ENCODE measurements around the gene NID1.
"Not testable (repeated sequence)": the region's sequence is repeated elsewhere in the genome, so short reads cannot be mapped to it uniquely, and the experiment has no call there.

The NID1 gene

DNA sequence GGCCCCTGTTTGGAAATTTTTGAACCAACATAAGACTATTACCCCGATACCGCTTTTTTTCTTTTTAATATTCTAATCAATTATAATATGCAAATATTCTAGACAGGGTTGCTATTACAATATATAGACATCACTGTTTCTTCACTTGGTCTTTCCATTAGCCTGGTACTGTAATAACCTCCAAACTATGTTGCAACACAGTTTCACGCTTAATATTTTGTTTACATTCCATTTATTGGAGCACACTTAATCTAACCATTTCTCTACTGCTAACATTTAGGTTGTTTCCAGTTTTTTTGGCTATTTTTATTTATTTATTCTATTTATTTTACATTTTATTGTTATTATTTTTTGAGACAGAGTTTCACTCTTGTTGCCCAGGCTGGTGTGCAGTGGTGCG is 17.6 kb upstream of the NID1 start:
- Mint-ChIP-seq H3K4me1 (peaks cover 3% of the 10 kb centered on the region), H3K36me3 (ENCODE audit: low read depth) (no peaks in the 10 kb centered on the region), H3K27me3 (ENCODE audit: low read depth) (peaks cover 7% of the 10 kb centered on the region), H3K27ac (no peak overlapping the region), H3K4me3 (no peak overlapping the region), H3K9me3 (peaks cover under 1% of the 10 kb centered on the region)
- TF ChIP-seq, protein P1, sequence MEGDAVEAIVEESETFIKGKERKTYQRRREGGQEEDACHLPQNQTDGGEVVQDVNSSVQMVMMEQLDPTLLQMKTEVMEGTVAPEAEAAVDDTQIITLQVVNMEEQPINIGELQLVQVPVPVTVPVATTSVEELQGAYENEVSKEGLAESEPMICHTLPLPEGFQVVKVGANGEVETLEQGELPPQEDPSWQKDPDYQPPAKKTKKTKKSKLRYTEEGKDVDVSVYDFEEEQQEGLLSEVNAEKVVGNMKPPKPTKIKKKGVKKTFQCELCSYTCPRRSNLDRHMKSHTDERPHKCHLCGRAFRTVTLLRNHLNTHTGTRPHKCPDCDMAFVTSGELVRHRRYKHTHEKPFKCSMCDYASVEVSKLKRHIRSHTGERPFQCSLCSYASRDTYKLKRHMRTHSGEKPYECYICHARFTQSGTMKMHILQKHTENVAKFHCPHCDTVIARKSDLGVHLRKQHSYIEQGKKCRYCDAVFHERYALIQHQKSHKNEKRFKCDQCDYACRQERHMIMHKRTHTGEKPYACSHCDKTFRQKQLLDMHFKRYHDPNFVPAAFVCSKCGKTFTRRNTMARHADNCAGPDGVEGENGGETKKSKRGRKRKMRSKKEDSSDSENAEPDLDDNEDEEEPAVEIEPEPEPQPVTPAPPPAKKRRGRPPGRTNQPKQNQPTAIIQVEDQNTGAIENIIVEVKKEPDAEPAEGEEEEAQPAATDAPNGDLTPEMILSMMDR (IDR thresholded peaks at IDR 0.05; ENCODE audit: unreplicated experiment in 3 of 3): no peak

DNA sequence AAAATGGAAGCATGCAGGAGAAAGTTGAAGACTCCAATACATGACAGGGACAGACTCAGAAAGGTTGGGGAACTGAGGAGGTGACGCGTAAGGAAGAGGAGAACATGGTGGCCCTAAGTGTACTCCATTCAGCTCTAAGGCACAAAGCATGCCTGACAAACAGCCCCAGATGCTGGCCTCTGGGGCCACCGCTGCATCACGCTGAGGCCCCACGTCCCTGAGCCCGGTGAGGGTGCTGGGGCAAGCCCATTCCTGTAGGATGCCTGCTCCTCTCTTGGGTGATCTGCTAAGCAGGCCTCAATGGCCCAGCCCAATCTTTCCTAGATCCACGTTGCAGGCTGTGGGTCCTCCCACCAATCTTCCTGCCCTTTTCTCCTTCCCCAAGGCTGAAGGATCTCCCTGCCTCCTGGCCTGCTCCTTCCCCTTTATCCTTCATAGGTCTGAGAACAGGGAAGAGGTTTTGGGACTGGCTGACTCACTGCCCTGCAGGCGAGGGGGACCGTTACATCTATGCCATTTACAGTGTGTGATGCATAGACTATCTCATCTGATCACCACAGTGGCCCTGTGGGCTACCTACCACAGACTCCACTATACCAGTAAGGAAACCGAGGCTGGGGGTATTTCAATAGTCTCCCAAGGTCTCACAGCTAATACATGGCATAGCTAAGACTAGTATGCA is 16.8 kb upstream of the NID1 start:
- no peaks in the 10 kb centered on the region for H3K36me3 Mint-ChIP-seq (ENCODE audit: low read depth)
- H3K4me1 Mint-ChIP-seq: no peaks in the 10 kb centered on the region
- H3K27me3 Mint-ChIP-seq (ENCODE audit: low read depth): peaks cover 7% of the 10 kb centered on the region
- TF ChIP-seq, protein P1 (IDR thresholded peaks at IDR 0.05; ENCODE audit: unreplicated experiment in 3 of 3): no peak
- no peaks in the 10 kb centered on the region for H3K9me3 Mint-ChIP-seq
- no peak overlapping the region for H3K27ac Mint-ChIP-seq
- no peak overlapping the region for H3K4me3 Mint-ChIP-seq

DNA sequence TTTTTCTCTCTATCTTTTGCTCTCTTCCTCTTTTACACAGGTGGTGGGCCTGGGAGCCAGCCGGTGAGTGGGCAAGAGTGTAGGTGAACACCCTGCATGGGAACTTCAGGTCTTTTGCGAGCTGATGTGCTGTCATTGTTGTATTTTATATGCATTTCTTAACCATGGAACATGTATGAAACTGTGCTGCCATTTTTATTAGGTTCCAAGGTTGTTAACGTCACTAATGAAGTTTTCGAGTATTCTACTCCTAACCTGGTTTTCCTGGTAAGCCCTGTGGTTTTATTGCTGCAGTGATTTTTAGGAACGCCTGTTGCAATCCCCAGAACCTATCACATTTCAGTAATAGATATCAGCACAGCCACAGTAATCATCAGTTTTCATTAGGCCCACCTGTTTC is 14.8 kb upstream of the NID1 start:
- no peak overlapping the region for H3K27ac Mint-ChIP-seq
- H3K27me3 Mint-ChIP-seq (ENCODE audit: low read depth): peaks cover 3% of the 10 kb centered on the region
- TF ChIP-seq, protein P1 (IDR thresholded peaks at IDR 0.05; ENCODE audit: unreplicated experiment in 3 of 3): no peak
- no peaks in the 10 kb centered on the region for H3K36me3 Mint-ChIP-seq (ENCODE audit: low read depth)
- H3K4me1 Mint-ChIP-seq: no peaks in the 10 kb centered on the region
- no peak overlapping the region for H3K4me3 Mint-ChIP-seq
- H3K9me3 Mint-ChIP-seq: no peaks in the 10 kb centered on the region

DNA sequence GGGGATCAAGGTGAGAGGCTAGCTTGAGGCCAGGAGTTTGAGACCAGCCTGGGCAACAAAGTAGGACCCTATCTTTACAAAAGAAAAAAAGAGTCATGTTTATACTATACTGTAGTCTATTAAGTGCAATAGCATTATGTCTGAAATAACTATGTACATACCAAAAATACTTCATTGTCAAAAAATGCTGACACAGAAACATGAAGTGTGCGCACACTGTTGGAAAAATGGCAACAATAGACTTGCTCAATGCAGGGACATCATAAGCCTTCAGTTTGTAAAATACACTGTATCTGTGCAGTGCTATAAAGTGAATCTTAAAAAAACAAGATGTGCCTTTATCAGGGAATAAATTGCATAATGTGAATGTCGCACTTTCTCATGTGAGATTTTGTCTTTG is 14.1 kb upstream of the NID1 start:
- Mint-ChIP-seq H3K27me3 (ENCODE audit: low read depth) (peaks cover 3% of the 10 kb centered on the region), H3K36me3 (ENCODE audit: low read depth) (no peaks in the 10 kb centered on the region), H3K4me3 (no peak overlapping the region), H3K9me3 (no peaks in the 10 kb centered on the region), H3K27ac (no peak overlapping the region), H3K4me1 (no peaks in the 10 kb centered on the region)
- TF ChIP-seq, protein P1 (IDR thresholded peaks at IDR 0.05; ENCODE audit: unreplicated experiment in 3 of 3): no peak

DNA sequence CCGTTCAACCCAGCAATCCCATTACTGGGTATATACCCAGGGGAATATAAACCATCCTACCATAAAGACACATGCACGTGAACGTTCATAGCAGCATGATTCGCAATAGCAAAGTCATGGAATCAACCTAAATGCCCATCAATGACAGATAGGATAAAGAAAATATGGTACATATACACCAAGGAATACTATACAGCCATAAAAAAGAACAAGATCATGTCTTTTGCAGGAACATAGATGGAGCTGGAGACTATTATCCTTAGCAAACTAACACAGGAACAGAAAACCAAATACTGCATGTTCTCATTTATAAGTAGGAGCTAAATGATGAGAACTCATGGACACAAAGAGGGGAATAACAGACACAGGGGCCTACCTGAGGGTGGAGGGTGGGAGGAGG is 13.2 kb upstream of the NID1 start:
- not testable (repeated sequence) for H3K36me3 Mint-ChIP-seq (ENCODE audit: low read depth); H3K4me3 Mint-ChIP-seq; H3K4me1 Mint-ChIP-seq; H3K27me3 Mint-ChIP-seq (ENCODE audit: low read depth); H3K9me3 Mint-ChIP-seq; H3K27ac Mint-ChIP-seq

DNA sequence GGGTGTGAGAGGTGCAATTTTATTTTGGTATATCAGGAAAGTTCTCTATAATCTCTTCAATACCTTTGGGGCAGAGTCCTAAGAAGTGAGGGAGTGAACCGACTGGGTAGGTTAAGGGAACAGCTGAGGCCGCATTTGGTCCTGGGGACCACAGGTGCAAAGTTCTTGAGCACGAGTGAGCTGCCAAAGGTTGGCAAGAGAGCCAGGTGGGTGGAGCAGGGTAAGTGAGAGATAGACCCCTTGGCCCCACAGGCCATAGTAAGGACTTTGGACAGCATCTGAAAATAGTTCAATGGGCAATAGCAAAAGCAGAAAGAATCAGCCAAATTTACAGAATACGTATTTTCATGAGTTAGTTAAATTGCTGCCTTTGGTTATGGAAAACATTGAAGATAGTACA is 11.0 kb upstream of the NID1 start:
- Mint-ChIP-seq H3K27ac (no peak overlapping the region), H3K9me3 (peaks cover 3% of the 10 kb centered on the region), H3K4me1 (no peaks in the 10 kb centered on the region), H3K36me3 (ENCODE audit: low read depth) (no peaks in the 10 kb centered on the region), H3K27me3 (ENCODE audit: low read depth) (no peaks in the 10 kb centered on the region), H3K4me3 (no peak overlapping the region)
- TF ChIP-seq, protein P1 (IDR thresholded peaks at IDR 0.05; ENCODE audit: unreplicated experiment in 3 of 3): no peak

Measured in nephron (organoid).